ENCODE results near the gene FBXO41. TPM values are rescaled to one million over a fixed set of nuclear protein-coding genes. Genes with fewer than 3 reads are reported as not detected.

The FBXO41 gene, protein sequence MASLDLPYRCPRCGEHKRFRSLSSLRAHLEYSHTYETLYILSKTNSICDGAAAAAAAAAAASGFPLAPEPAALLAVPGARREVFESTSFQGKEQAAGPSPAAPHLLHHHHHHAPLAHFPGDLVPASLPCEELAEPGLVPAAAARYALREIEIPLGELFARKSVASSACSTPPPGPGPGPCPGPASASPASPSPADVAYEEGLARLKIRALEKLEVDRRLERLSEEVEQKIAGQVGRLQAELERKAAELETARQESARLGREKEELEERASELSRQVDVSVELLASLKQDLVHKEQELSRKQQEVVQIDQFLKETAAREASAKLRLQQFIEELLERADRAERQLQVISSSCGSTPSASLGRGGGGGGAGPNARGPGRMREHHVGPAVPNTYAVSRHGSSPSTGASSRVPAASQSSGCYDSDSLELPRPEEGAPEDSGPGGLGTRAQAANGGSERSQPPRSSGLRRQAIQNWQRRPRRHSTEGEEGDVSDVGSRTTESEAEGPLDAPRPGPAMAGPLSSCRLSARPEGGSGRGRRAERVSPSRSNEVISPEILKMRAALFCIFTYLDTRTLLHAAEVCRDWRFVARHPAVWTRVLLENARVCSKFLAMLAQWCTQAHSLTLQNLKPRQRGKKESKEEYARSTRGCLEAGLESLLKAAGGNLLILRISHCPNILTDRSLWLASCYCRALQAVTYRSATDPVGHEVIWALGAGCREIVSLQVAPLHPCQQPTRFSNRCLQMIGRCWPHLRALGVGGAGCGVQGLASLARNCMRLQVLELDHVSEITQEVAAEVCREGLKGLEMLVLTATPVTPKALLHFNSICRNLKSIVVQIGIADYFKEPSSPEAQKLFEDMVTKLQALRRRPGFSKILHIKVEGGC
- total RNA-seq = 1.3 TPM
- long read RNA-seq = 0 reads

DNA sequence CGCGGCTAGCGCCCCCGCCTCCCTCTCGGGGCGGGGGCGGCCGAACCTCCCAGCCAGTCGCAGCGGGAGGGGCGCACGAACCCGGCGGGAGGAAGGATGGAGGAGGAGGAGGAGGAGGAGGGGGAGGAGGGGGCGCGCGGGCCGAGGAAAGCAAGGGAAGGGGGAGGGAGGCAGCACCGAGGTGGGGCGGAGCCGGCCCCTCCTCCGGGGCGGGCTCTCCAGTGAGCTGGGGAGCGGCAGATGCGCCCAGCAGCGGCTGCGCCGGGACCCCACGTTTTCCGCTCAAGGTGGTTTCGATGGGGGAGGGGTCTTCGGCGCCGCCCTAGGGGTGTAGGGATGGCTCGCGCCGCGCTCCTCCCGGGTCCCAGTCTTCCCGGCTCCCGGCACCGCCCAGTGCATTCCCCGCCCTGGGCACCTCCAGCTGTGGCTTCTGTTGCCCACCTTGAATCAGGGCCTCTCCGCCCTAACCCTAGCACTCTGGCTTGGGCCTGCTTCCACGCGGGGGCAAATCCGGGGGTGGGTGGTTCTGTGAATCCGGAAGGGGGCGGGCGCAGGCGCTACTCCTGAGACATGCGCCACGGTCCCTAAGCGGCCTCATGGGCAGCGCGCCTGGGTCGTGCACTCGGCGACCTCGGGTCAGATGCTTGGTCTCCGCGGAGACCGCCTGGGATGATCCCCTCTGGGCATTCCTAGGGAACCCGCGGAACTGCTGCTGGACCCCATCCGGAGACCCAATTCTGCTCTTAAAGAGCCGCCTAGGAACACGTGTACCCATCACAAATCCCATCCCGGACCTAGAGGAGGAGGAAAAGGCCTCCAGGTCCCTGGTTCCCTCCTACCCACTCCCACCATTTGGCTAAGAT lies at the start of gene FBXO41:
Gene FBXO41 (minus strand): TSS at position 183 of the 863 bp plus-strand sequence. CDS start 14,848 bp downstream, outside the sequence.
- intact Hi-C loops (cut with DNase I) = no loop called here
- DNase-seq (ENCODE audit: low spot score) = no peak

DNA sequence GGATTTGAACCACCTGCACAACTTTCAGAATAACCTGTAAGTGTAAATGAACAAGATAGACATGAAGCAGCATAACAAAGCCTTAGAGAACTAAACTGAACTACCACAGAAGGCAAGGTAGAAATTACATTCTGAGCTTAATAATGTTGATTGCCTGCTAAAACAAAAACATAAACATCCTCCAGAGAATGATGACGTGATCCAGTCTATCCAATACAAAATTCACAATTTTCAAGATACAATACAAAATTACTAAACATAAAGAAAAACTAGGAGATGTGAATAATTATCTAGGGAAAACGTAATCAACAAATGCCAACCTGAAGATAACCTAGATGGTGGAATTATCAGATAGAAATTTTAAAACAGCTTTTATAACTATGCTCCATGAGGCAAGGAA lies 49.8 kb upstream of the FBXO41 start:
- no peak for DNase-seq (ENCODE audit: low spot score)
- intact Hi-C loops (cut with DNase I) = no loop called here

DNA sequence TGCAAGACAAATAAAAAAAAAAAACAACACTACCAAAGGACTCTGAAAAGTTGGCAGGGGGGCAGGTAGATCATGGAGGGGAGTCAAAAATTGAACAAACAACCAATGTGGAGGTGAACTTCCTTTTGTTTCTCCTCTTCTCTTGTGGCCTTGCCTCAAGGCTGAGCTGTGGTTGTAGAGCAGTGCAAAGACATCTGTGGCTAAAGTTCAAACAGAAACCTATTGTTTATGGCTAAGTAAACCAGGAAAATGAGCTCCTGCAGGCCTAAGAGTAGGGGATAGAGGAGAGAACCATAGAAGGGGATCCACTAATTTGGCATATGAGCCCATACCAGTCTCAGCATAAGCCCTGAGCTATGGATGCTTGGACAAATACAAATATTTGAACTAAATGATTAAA lies 49.3 kb upstream of the FBXO41 start:
- intact Hi-C loops (cut with DNase I) = no loop called here
- no peak for DNase-seq (ENCODE audit: low spot score)

GRCh38 chr2:73324126-73324725 lies 39.9 kb upstream of the FBXO41 start:
- intact Hi-C loops (cut with DNase I) = no loop called here

GRCh38 chr2:73323551-73323950 lies 39.3 kb upstream of the FBXO41 start:
- DNase-seq (ENCODE audit: low spot score) = no peak
- intact Hi-C loops (cut with DNase I) = no loop called here

More at GRCh38 chr2:73324126-73324725, 39.9 kb upstream of the FBXO41 start:
- no peak for DNase-seq (ENCODE audit: low spot score)

DNA sequence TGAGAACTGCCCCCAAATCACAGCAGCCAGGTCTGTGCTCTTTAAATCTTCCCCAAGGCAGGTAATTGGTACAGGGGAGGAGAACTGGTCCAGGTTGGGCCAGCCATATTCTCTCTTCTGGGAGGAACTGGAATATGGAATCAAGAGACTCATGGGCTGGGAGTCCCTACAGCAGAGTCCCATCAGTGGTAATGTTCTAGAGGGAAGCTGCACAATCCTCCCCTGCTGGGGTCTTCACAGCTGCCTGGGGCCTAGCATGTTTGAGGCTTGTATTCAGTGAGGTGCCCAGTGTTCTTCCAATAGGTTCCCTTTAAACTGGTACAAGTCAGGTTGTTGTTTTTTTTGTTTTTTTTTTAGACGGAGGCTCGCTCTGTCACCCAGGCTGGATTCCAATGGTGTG lies 30.2 kb upstream of the FBXO41 start:
- intact Hi-C loops (cut with DNase I) = no loop called here
- no peak for DNase-seq (ENCODE audit: low spot score)

GRCh38 chr2:73307720-73308119 lies 23.4 kb upstream of the FBXO41 start:
- no peak for DNase-seq (ENCODE audit: low spot score)
- intact Hi-C loops (cut with DNase I) = no loop called here

- intact Hi-C loops (cut with DNase I) = no loop called here
- DNase-seq (ENCODE audit: low spot score) = no peak
Measured at GRCh38 chr2:73301636-73302035, 17.4 kb upstream of the FBXO41 start.

DNA sequence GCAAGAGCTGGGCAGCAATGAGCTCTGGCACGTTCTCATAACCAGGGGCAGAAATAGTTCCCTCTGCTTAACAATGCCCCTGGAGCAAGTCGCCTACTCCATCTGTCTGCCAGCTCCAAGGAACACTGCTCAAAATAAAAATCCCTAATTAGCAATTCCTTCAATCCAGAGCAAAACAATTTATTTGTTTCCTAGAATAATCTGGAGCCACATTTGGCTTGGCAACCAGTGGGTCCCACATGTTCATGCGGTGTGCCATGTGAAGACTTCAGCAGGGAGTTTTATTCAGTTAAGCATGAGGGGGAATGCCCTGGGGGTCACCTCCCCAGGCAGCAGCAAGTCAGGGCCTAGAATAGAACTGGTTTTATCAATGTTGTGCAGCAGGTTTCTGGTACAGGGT lies 16.6 kb upstream of the FBXO41 start:
- intact Hi-C loops (cut with DNase I) = no loop called here
- DNase-seq (ENCODE audit: low spot score) = no peak

DNA sequence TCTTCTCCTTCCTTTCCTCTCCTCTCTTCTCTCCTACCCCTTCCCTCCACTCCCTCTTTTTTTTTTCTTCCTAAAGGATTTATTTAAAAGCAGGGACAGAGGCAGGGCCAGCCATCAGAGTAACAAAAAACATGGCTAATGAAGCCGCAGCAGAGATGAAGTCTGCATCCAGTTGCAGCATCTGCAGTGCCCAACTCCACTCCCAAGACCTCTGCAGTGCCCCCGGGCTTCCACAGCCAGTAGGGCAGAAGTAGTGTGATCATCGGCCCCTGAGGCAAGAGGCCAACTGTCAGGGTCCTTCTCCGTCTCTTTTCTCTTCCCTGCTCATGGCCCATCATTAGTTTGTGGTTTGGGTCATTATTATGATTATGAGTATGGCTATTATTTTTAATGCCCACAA lies 13.3 kb upstream of the FBXO41 start:
- intact Hi-C loops (cut with DNase I) = no loop called here
- DNase-seq (ENCODE audit: low spot score) = no peak

DNA sequence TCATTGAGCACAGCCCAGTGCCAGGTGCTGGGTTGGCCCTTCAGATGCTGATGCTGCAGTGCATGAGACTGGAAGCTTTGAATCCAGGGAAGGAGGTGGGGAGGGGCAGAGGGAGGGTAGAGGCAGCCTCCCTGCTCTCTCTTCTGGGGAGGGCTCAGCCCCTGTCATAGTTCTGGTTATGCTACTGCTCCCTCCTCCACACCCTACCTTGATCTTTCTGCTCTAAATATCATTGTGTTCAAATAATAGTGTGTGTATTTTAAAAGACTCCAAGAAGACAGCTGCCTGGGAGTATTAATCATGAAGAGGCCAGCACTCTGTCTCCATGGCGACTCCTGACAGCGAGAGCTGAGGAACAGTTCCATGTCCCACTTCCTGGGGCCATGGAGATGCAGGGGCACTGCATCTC lies 12.9 kb upstream of the FBXO41 start:
- intact Hi-C loops (cut with DNase I) = no loop called here
- DNase-seq (ENCODE audit: low spot score) = no peak

GRCh38 chr2:73295751-73296400 lies 11.6 kb upstream of the FBXO41 start:
- intact Hi-C loops (cut with DNase I) = no loop called here
- DNase-seq (ENCODE audit: low spot score) = no peak

DNA sequence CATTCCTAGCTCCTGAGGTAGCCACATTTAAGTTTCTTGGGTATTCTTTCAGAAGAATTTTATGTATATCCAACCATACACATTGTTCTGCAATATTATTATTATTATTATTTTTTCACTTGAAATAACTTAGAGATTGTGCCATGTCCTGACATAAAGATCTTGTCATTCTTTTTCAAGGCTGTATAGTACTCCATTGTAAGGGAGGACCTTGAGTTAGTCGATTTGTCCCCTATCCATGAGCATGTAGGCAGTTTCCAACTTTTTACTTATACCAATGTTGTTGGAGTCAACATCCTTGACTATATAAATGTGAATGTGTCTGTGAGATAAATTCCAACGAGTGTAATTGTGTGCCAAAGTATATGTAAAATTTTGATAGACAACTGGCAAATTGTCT lies 10.0 kb upstream of the FBXO41 start:
- intact Hi-C loops (cut with DNase I) = no loop called here
- no peak for DNase-seq (ENCODE audit: low spot score)

GRCh38 chr2:73293534-73294171 lies 9.4 kb upstream of the FBXO41 start, which contains the start of gene EGR4:
Gene EGR4 (minus strand): TSS chr2:73293548. CDS start chr2:73293317, 231 bp downstream.
- no peak for DNase-seq (ENCODE audit: low spot score)
- intact Hi-C loops (cut with DNase I) = no loop called here

GRCh38 chr2:73292906-73293533 lies 8.7 kb upstream of the FBXO41 start:
- DNase-seq (ENCODE audit: low spot score) = no peak
- intact Hi-C loops (cut with DNase I) = no loop called here

- intact Hi-C loops (cut with DNase I) = no loop called here
- DNase-seq (ENCODE audit: low spot score) = no peak
Measured at GRCh38 chr2:73292316-73292905, 8.1 kb upstream of the FBXO41 start.

DNA sequence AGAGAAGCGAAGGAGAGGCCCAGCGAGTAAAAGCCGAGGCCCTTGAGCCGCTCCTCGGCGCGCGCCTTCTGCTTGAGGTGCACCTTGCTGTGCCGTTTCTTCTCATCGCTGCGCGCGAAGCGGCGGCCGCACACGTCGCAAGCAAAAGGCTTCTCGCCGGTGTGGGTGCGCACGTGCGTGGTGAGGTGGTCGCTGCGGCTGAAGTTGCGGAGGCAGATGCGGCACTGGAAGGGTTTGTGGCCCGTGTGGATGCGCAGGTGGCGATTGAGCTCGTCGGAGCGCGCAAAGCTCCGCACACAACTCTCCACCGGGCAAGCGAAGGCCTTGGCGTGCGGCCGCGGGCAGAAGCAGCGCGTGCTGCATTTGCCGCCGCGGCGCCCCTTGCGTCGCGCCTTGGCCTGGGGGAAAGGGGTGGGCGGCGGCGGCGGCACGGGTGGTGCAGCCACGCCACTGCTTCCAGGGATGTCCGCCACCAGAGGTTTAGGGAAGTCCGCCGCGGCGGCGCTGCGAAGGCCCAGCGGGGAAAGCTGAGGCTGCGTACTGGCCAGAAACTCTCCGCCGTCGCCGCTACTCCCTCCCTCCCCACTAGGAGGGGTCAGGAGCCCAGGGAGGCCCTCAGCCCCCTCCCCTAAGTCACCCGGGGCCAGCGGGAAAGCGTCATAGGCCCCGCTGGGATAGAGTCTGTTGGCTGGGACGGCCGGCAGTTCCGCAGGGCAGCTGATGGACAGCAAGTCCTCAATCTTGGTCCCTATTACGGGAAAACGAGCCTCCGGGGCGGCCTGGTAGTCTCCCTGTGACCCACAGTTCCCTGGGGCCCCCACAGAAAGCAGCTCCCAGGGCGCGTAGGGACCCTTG lies 7.4 kb upstream of the FBXO41 start:
- no peak for DNase-seq (ENCODE audit: low spot score)
- intact Hi-C loops (cut with DNase I) = no loop called here
